Kasumi-1 (cell line): Measurements from ENCODE around the gene STX16.

ENCODE experiments used
- DNase-seq, 2 experiments: peaks; one replicate each; lab custom pipeline; 2025; lab: John Stamatoyannopoulos, UW

Gene STX16

DNA sequence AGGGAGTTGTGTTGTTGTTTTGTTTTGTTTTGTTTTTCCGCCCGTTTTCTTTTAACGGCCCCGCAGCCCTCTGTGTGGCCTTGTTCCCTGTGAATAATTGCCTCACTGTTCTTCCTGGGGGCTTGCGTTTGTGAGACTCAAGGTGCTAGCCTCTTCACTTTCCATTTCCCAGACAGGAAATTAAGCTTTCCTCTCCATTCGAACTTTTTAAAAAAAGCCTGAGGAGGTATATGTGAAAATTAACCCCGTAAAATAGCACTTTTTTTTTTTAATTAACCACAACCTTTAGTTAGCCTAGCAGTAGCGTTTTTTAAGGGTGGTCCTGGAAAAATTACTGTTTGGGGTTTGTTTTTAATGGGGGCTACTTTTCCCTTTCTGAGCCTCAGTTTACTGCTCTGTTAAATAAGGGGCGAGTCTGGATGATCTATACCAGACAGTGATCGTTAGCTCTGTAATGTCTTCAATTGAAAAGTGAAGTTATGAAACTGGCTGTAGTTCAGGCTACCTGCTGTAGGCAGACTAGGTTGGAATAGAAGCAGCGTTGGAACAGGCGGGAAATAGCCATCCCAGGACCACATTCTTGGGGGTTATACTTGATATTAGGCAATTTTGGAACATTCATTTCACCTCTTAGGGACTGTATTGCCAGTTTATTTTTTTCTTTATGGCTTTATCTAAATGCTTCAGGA lies 1.7 kb downstream of the STX16 start:
- DNase-seq, result peak; percentile 32

DNA sequence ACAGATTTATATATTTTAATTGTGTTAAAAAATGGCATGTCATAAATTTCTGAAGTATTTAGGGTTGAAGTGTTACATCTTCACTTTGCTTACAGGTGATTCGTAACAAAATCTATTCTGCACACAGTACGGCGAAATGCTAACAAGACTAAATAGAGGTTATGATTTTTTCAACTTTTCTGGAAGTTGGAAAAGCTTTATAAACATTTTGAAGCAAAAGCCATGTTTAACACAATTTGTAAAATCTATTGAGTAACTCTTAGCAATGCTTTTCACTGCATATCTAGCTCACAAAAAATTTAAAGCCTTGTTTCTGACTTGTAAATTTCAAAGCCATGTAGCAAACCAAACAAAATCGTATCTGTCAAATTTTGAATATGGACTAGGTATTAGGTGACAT lies 3.3 kb downstream of the STX16 start:
- DNase-seq, result no peak

DNA sequence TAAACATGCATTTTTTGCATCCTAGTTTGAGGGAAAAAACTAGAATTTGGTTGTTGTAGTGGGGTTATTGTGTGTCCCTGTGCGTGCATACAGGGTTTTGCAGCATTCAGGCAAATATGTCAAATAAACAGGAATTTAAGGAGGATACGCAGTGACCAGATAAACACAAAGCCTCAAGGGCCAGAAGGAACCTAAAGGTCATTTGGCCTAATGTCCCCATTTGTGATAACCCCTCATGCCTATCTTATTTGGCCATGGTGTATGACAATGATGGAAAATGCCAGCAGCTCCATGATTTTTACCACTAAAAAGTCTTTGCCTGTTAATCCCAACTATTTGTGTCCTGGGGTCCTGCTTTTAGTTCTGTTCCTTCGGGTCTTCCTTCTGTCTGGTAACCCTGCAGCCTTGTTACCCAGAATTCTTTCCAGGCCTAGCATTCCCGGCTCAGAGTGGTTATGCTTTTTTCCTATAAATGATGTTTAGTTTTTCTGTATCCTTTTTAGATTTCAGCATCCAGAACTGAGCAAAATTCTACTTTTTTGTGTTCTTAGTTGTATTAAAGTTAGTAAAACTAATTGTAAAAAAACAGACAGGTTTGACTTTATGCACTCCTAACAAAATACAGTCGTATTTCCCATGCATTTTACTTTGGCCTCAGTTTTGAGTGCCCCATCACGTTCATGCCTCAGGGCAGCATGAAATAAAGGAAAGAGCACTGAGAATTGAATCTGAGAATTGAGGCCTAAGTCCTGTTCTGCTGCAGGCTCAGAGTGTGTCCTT lies 4.4 kb downstream of the STX16 start:
- DNase-seq, result no peak

DNA sequence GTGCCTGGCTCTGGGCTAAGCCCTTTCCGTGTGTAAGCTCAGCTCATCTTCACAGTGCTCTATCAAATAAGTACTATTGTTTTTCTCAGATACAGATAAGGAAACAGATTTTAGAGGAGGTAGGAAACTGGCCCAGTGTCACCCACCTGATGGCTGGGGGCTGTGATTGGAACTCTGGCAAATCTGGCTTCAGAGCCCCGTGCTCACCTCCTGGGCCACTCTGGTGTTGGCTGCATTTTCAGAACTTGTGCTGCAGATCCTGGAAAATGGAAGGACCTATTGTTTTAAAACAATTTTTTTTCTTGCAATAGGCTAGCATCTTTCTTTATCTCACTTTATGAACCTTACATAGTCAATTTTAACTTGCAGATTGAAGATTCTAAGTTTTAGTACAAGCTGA lies 5.7 kb downstream of the STX16 start:
- no peak for DNase-seq

DNA sequence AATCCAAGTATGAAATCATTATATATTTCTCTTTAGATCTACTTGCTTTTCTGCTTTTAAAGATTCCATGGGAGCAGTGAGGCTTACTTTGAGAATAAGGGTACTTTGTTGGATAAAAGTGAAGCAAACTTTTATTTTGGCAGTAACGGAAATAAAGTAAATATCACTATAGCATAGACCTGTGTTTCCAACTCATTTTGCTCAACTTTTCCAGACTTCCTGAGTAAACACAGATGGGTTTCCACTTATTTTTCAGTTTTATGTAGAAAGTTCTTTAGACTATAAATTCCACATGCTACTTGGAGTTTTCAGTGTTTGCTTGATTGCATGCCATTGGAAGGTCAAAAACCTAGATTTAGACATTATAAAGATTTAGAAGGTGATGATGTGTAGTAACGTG lies 6.2 kb downstream of the STX16 start:
- DNase-seq, result no peak

DNA sequence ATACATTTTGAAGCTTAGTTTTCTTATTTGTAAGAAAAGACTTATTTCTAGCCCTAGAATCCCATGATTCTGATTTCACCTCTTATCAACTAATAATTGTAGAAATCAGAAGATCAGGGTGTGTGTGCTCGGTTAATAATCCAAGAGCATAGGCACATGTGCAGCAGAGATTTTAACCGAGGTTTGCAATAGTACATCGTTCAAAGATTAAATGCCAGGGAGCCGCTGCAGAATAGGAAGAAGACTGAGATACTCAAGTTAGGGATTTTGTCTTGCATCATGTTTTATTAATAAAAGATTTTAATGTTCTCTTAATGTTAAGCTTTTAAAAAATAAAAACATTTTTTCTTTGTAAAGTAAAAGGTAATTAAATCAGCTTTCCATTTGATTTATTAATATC lies 6.9 kb downstream of the STX16 start:
- no peak for DNase-seq

DNA sequence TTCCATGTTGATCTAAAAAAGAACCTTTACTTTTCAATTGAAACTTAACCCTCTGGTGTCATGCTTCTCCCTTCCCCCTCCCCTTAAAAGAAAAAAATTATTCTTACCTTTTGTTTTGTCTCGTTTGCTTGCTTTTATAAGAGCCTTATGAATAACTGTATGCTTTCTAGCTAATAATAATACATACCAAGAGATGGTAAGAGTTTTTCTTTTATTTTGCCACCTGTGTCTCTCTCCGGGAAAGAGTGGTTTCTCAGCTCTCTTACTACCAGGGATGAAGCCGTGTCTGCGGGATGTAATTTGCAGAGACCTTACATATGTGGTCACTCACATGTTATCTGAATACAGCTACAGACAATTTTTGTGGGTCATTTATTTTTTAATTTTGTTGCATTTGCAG lies 7.7 kb downstream of the STX16 start:
- DNase-seq, result no peak

DNA sequence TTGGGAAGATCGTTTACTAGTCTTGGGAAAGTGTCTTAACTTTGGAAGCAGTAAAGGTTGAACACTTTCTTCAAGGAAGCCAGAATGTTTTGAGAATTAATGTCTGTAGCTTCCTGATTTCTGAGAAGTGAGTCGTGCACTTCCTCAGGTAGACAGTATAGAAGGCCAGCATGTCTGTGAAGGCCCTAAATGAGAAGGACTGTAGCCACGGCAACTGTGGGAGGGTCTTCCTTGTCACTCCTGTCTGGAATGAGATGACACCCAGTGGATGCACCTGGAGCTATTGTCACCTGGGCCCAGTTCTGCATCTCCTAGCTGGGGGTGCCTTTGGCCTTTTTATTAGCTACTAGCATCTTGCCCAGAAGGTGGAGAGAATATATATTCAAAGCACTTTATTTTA lies 8.8 kb downstream of the STX16 start:
- no peak for DNase-seq

DNA sequence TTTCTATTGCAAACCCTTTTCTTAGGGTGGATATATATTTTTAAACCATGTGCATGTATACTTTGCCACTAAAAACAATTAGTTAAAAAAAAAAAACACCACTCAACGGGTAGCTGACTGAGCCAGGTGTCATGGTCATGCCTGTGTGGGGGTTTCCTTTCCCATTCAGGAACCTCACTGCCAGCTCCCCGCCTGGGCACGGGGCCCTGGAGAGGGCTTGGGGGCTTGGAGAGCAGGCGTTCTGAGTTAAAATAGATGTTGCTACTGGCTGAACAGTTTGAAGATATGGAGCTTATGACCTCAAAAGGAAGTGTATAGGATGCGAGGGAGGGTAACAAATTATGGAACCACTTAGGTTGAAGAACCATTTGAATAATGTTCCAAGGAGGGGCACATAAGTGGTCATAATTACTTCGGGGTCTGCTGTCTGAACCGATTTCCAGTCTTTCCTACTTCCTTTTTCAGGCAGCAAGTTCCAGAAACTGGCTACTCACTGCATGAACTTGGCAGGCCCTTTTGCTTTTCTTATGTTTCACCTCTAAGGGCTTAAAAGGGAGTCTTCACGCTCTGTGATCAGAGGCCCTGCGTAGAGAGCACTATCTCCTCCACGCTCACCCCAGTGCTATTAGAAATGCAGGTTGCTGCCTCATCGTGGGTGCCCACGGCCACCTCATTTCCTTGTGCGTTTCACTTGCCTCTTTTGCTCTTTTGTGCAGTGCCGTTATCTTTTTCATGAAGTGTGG lies 9.9 kb downstream of the STX16 start:
- DNase-seq, result peak in 1 of 2 experiments; percentile 12

DNA sequence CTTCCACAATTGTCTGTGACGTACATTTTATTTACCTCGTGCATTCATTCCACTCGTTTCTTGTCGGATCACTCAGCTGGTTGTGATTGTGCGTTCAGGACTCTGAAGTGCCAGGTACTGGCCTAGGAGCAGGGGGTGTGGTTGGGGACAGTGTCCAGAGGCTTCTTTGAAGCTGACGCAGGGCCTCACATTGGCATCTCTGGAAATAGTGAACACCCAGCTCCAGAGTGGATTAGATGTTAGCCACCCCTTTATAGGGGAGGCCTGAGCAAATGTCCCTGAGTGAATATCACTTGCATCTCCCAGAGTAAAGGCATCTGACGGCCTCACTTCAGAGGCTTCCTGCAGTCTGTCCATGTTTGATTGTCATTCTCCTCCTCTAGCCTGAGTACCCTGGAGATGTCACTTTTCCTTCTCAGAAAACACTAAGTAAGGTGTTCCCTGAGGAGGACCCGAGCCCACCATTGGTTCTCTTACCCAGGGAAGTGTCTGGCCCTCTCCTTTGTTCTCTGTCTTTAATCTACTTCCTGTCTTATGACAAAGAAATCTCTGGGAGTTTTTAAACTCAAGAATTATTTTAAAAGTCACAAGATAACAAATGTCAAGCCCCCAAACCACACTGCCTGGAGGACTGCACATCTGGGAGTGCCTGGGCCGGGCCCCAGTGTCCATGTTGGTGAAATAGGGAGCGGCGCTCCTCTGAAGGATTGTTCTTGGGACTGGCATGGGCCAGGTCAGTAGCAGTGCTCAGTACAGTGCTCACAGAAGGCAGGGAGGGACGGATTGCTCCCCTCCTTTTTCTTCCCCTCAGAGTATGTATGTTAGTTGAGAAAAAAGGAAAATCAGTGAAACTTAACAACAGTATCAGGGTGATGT lies 10.8 kb downstream of the STX16 start:
- no peak for DNase-seq

DNA sequence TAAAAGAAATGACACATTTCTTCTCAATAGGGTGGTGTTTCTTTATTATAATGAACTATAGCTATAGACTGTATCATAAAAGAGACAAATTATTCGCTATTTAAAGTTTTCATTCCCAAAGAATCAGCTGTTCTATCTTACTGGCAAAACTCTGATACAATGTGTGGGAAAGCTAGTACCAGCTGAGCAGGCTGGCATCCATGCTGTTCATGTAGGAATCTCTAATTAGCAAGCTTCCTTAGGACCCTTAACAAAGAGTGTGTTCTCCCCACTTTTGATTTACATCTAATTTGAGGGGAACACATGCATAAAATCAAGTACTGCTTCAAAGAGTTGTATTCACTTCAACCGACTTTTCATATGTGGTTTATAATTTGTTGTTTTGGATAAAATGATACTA lies 13.2 kb downstream of the STX16 start:
- DNase-seq, result no peak

DNA sequence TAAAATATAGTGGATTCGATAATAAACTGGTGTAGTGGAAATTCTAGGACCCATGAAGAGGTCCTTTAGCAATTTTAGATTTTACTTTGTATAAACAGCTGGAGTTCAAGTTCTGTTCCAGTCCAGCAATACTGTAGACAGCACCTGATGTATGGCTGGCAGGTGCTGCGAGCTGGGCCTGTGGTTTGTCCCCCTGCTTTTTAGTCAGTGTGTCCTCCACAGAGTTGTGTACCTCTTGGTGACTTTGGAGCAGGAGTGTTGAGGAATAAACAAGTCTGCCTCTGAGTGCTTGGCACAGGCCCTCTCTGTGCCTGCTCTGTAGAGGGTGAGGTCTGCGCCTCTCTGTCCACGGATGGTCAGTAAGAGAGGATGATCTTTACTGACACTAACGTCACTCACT lies 13.8 kb downstream of the STX16 start:
- no peak for DNase-seq

DNA sequence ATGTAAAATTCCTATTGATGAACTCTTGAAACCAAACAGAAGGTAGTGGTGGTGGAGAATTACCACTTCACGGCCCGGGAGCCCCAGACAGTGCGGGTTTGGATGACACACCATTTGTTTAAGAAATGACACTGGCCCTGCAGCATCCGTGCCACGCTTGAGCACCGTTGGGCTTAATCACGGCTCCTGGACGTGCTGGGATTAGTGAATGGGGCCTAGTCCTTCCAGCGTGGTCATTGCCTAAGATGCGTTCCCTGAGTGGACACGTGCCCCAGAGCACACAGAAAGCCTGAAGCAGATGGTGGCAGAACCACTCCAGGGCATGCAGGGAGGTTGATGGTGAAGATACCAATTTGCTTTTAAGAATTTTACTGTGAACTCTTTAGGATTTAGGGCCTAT lies 14.5 kb downstream of the STX16 start:
- no peak for DNase-seq

DNA sequence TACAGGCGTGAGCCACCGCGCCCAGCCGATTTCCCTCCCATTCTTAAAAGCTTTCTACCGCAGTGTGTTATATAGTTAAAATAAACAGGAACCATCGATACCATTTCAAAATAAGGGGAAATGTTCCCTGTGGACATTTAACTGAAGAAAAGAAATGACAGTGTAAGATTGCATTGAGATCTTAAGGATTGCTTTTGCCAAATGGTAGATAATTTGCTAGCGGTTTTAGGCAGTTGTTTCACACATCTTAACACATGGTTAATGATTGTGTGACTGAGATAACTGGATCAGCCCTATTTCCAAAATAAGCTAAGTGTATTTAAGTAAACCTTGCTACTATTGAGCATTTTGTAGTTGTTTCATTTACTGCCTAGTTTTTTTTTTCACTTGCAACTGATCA lies 15.6 kb downstream of the STX16 start:
- no peak for DNase-seq

DNA sequence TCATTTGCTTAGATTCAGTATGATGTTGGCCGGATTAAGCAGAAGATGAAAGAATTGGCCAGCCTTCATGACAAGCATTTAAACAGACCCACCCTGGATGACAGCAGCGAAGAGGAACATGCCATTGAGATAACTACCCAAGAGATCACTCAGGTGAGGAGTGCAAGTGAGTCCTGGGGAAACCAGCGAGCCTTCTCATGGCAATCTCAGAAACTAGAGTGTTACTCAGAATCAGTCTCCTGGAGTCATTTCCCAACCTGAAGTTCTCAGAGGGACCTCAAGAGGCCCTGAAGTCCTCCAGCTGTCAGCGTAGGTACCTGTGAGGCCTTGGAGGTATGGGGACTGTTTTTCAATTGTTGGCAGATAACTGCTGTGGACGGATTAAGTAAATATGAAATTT lies 16.9 kb downstream of the STX16 start:
- no peak for DNase-seq

DNA sequence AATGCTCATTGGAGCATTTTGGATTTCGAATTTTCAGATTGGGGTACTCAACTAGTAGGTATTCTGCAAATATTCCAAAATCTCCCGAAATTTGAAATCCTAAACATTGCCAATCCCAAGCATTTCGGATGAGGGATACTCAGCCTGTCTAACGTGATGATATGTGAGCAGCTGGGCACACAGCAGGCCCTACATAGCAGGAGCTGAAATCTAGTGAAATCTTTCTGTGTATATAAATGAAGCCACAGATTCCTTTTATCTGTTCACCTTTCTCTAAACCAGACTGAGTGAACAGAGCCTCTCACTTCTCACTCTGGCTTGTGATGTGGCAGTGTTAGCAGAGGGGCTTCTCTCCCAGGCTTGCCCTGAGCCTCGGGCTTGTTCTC lies 17.8 kb downstream of the STX16 start:
- no peak for DNase-seq

DNA sequence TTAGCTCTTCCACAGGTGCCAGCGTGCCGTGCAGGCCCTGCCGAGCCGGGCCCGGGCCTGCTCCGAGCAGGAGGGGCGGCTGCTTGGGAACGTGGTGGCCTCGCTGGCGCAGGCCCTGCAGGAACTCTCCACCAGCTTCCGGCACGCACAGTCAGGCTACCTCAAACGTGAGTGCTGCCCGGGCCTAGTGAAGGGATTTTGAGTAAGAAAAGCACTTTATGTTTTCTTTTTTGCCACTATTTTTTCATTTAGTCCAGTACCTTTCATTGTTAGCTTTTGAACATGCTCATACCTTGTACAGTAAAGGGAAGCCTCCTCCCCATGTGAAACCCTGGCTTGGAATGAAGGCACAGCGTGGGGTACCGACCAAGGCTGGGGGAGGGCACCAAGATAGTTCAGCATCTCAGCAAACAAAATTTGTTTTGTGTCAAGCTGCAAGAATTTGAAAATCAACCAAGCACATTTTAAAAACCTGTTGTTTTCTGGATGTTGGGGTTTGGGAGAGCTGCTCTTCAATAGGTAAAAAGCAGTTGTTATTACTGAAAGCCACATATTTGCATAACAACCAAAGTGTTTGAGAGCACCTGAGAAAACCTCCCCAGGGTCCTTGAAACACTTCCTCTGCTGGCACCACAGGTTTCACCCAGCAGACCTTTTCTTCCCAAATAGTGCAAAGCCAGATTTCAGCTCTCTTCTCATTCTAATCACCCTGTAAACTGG lies 18.4 kb downstream of the STX16 start:
- DNase-seq, result no peak

DNA sequence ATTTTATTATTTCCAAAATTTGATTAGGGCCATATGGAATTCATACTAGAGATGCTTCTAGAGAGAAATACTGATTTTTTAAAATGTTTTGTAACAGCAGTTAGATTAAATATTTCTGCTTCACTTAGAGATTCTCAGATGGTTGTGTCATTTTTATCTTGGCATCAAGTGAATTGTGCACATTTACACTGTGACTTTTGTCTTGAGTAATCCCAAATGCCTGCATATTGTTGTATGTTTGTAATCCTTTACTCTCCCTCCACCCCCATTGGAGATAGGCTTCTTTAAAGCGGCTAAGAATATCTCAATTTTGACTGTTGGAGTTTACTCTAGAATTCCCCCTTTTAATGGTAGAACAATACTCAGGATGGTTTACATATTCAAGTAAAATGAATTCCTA lies 19.0 kb downstream of the STX16 start:
- DNase-seq, result no peak

DNA sequence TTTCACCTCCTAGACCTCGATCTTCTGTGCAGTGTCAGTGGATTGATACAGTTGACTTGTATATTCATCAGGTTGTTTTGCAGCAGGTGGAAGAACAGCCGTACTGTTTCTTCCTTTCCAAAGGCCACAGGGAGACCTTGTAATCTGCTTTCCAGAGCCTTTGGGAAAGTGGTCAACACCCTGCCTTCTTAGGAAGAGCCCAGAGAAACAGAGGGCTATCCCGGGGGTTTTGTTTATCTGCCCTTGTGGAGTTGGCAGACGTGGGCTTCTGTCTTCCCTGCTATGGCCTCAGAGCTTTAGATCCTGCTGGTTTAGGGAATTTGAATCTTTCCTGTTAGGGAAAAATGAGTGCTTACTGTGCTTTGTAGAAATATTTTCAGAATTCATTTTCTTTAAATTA lies 19.6 kb downstream of the STX16 start:
- DNase-seq, result no peak

DNA sequence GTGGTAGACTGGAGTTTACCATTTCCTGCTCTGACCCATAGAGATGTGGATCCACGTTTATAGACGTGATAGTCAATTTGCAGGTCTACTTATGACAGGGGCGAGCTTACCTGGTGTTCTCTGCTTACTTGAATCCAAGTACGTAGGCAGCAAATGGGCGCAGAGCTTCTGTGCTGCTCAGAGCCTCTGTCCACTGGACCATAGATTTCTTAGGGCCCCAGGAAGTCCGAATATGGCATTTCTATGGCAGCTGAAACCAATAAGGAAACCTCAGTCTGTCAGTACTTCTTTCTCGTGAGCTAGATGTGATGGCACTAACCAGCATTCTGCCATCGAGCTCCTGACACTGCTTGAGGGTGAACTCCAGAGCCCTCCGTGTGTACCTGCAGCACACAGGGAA lies 22.0 kb downstream of the STX16 start:
- no peak for DNase-seq

DNA sequence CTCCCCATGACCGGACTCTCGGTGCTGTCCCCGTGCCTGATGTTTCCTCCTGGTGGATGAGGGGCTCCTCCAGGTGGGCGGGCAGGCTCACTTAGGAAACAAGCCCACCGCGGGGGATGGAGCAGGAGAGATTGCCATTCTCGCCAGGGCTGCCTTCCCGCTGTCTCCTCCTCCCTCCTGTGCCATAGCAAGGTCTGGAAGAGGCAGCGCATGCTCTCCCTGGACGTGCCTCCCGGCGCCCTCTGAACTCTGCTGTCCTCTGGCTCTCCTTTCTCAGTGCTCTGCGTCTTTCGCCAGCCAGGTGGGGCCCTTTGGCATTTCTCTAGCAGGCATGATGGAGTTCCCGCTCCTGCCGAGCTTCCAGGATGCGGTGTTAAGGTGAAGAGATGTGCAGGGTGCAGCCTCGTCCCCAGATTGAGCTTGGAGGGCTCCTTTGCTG lies 24.1 kb downstream of the STX16 start:
- no peak for DNase-seq
